GM23338 (cell line): ENCODE measurements around the gene TMEM143. TPM values are rescaled to one million over a fixed set of nuclear protein-coding genes. Genes with fewer than 3 reads are reported as not detected.

Experiments used
- ATAC-seq: fragments of 200-7000 bp; cut with Tn5 transposase; 3 replicates; pipeline ENCODE4 v1.9.1; 2020
- DNase-seq: peaks from one replicate; pipeline ENCODE4 v3.0.0-alpha.2; 2015; ENCODE audit warnings: low spot score
- H2AFZ ChIP-seq: fragments of 200-600 bp; sonication (generic); 2 replicates; pipeline ENCODE4 v1.8.0; 2016; ENCODE audit warnings: antibody characterized with exemption, mild to moderate bottlenecking, moderate library complexity
- H3F3A ChIP-seq: fragments of 200-600 bp; sonication (generic); replicated peaks from 2 replicates; pipeline ENCODE4 v1.8.0; 2017; ENCODE audit warnings: antibody characterized with exemption, mixed run types, low read depth
- H3K27ac ChIP-seq: fragments of 200-600 bp; sonication (generic); 2 replicates; pipeline ENCODE4 v1.6.1; 2016; ENCODE audit warnings: low read depth
- H3K27me3 ChIP-seq: fragments of 200-600 bp; sonication (generic); 2 replicates; pipeline ENCODE4 v1.8.0; 2016; ENCODE audit warnings: mild to moderate bottlenecking, mixed run types, moderate library complexity; ENCODE audit not compliant: insufficient read depth
- H3K36me3 ChIP-seq: fragments of 200-600 bp; sonication (generic); 2 replicates; pipeline ENCODE4 v1.8.0; 2016; ENCODE audit warnings: mild to moderate bottlenecking; ENCODE audit not compliant: insufficient read depth
- H3K4me1 ChIP-seq: fragments of 200-600 bp; sonication (generic); 2 replicates; pipeline ENCODE4 v1.8.0; 2016; ENCODE audit warnings: mild to moderate bottlenecking, moderate library complexity; ENCODE audit not compliant: insufficient read depth
- H3K4me2 ChIP-seq: fragments of 200-600 bp; sonication (generic); 2 replicates; pipeline ENCODE4 v1.7.1; 2017; ENCODE audit warnings: mixed run types
- H3K4me3 ChIP-seq: fragments of 200-600 bp; sonication (generic); 2 replicates; pipeline ENCODE4 v1.6.1; 2016; ENCODE audit warnings: mixed run types
- H3K79me2 ChIP-seq: fragments of 200-600 bp; sonication (generic); replicated peaks from 2 replicates; pipeline ENCODE4 v1.8.0; 2017; ENCODE audit warnings: mild to moderate bottlenecking; ENCODE audit not compliant: insufficient read depth
- H3K9me2 ChIP-seq: fragments of 200-600 bp; sonication (generic); 2 replicates; pipeline ENCODE4 v1.8.0; 2017; ENCODE audit not compliant: insufficient read depth
- H4K20me1 ChIP-seq: fragments of 200-600 bp; sonication (generic); replicated peaks from 2 replicates; pipeline ENCODE4 v1.8.0; 2017; ENCODE audit warnings: mild to moderate bottlenecking; ENCODE audit not compliant: insufficient read depth
- H3K27ac Mint-ChIP-seq: 2 replicates; pipeline ENCODE4 v1.8.0; 2020; ENCODE audit warnings: inconsistent platforms, mild to moderate bottlenecking, moderate library complexity, mixed read lengths
- H3K27me3 Mint-ChIP-seq: 3 replicates; pipeline ENCODE4 v1.8.0; 2022; ENCODE audit warnings: low read depth, mild to moderate bottlenecking, moderate library complexity, mixed read lengths, inconsistent platforms; ENCODE audit not compliant: insufficient read depth, poor library complexity
- H3K36me3 Mint-ChIP-seq: 3 replicates; pipeline ENCODE4 v1.8.0; 2021; ENCODE audit warnings: low read depth, mild to moderate bottlenecking, inconsistent platforms, moderate library complexity, mixed read lengths
- H3K4me1 Mint-ChIP-seq: 3 replicates; pipeline ENCODE4 v1.8.0; 2020; ENCODE audit warnings: mild to moderate bottlenecking, inconsistent platforms, mixed read lengths
- H3K4me3 Mint-ChIP-seq: 3 replicates; pipeline ENCODE4 v1.8.0; 2021; ENCODE audit warnings: moderate library complexity, mild to moderate bottlenecking, inconsistent platforms, mixed read lengths
- H3K9me3 Mint-ChIP-seq: 3 replicates; pipeline ENCODE4 v1.8.0; 2020; ENCODE audit warnings: moderate library complexity, mild to moderate bottlenecking, inconsistent platforms, mixed read lengths
- CREB1 ChIP-seq: fragments of 250-450 bp; sonication (Bioruptor Pico); IDR thresholded peaks from 2 replicates; pipeline ENCODE4 v1.5.0; 2020; ENCODE audit warnings: low read depth, mild to moderate bottlenecking, moderate library complexity
- CTCF ChIP-seq, 2 experiments: fragments of 200-600 bp in 1 of 2; sonication (generic) in 1 of 2; conservative IDR thresholded peaks; 2 replicates each; pipeline versions ENCODE4 v1.5.1 to v1.6.1; 2016 to 2017; ENCODE audit warnings: antibody characterized with exemption in 2 of 2, low read depth in 2 of 2, mild to moderate bottlenecking in 2 of 2, moderate library complexity in 1 of 2
- ETS1 ChIP-seq: IDR thresholded peaks from 2 replicates; pipeline ENCODE4 v1.6.1; 2016; ENCODE audit warnings: antibody characterized with exemption
- EZH2 ChIP-seq: fragments of 200-600 bp; sonication (generic); IDR thresholded peaks from one replicate; pipeline ENCODE4 v1.8.0; 2017; ENCODE audit warnings: antibody characterized with exemption, mild to moderate bottlenecking, low read depth; ENCODE audit not compliant: unreplicated experiment
- JUNB ChIP-seq: IDR thresholded peaks from one replicate; pipeline ENCODE4 v1.6.1; 2016; ENCODE audit warnings: antibody characterized with exemption; ENCODE audit not compliant: unreplicated experiment
- NANOG ChIP-seq: IDR thresholded peaks from 2 replicates; pipeline ENCODE4 v1.6.1; 2016; ENCODE audit warnings: antibody characterized with exemption, borderline replicate concordance
- ZNF114 ChIP-seq: fragments of 250-450 bp; sonication (Bioruptor Pico); IDR thresholded peaks from 2 replicates; pipeline ENCODE4 v1.5.0; 2020; ENCODE audit warnings: mild to moderate bottlenecking, moderate library complexity
- polyA plus RNA-seq: library from polyadenylated mRNA; unstranded; fragments of >200 nt; fragmentation: Nextera tagmentation; extraction: Ambion mirVana; gene quantifications from 2 replicates; pipeline ENCODE4 v1.2.1, GENCODE V29; 2016
- total RNA-seq: library from RNA; depleted of rRNA; stranded (reverse); fragments of >200 nt; shearing (Covaris generic); gene quantifications from 2 replicates; pipeline ENCODE4 v1.2.3, GENCODE V29; 2014

The TMEM143 gene
- total and polyA plus RNA-seq, 2 experiments from 2014 or later, result 12.8 to 15.0 TPM

- Histone ChIP-seq H4K20me1 (no peaks in the 10 kb centered on the region), H2AFZ (no peak overlapping the region), H3K4me2 (peak overlapping the region; percentile 95), H3F3A (peaks cover 15% of the 10 kb centered on the region), H3K36me3 (no peaks in the 10 kb centered on the region), H3K27me3 (peaks cover 62% of the 10 kb centered on the region), H3K79me2 (peaks cover 13% of the 10 kb centered on the region), H3K9me2 (no peaks in the 10 kb centered on the region), H3K4me3 (peak overlapping the region; percentile 74), H3K27ac (no peak overlapping the region), H3K4me1 (peaks cover 49% of the 10 kb centered on the region)
- H3K27me3 Mint-ChIP-seq, result peaks cover 62% of the 10 kb centered on the region
- peak overlapping the region; percentile 73 for H3K4me3 Mint-ChIP-seq
- H3K36me3 Mint-ChIP-seq, result peaks cover 7% of the 10 kb centered on the region; the same call in 1 of the 3 replicates
- no peak for ATAC-seq
- H3K4me1 Mint-ChIP-seq, result peaks cover 52% of the 10 kb centered on the region
- TF ChIP-seq EZH2, result peak; percentile 42
- TF ChIP-seq NANOG, result no peak
- no peak overlapping the region for H3K27ac Mint-ChIP-seq
- peak; percentile 50 for DNase-seq
- H3K9me3 Mint-ChIP-seq, result peaks cover 4% of the 10 kb centered on the region; the same call in 2 of the 3 replicates
These were observed 30.8 kb upstream of the TMEM143 start for GRCh38 chr19:48394331-48395169.

- H3K27ac ChIP-seq, result no peak within 1 kb of the TSS
- H3K4me3 ChIP-seq, result peak within 1 kb of the TSS; percentile 74
- TF ChIP-seq ZNF114 (CRISPR knock-in tag) (no peak), ETS1 (no peak), CREB1 (no peak), EZH2 (no peak), JUNB (no peak), CTCF (conservative IDR thresholded peaks at IDR 0.05; ENCODE audit: low read depth in 2 of 2) (peak; percentile 34 to 48; a peak in 3 of 4 replicates)
- peaks cover 44% of the 10 kb centered on the region for H3K4me1 ChIP-seq
- H3K79me2 ChIP-seq, result peaks cover 17% of the 10 kb centered on the region
- H3K27ac Mint-ChIP-seq, result no peak within 1 kb of the TSS
- H3F3A ChIP-seq, result peaks cover 11% of the 10 kb centered on the region
- H3K9me2 ChIP-seq, result no peaks in the 10 kb centered on the region
- peaks cover 55% of the 10 kb centered on the region for H3K27me3 Mint-ChIP-seq
- H4K20me1 ChIP-seq, result peaks cover 2% of the 10 kb centered on the region; the same call in 1 of the 2 replicates
- no peaks in the 10 kb centered on the region for H3K36me3 ChIP-seq
- ATAC-seq (peak; percentile 7), DNase-seq (peak; percentile 65)
- H3K9me3 Mint-ChIP-seq, result peaks cover under 1% of the 10 kb centered on the region; the same call in 2 of the 3 replicates
- peak within 1 kb of the TSS; percentile 73 for H3K4me3 Mint-ChIP-seq
- H2AFZ ChIP-seq, result peak within 1 kb of the TSS; percentile 86
- peaks cover 62% of the 10 kb centered on the region for H3K27me3 ChIP-seq
- peaks cover 46% of the 10 kb centered on the region for H3K4me1 Mint-ChIP-seq
- peaks cover 13% of the 10 kb centered on the region for H3K36me3 Mint-ChIP-seq
- peak within 1 kb of the TSS; percentile 95 for H3K4me2 ChIP-seq
These were observed 30.0 kb upstream of the TMEM143 start, which contains the start of gene GRIN2D for GRCh38 chr19:48393559-48394330. Gene GRIN2D (plus strand): TSS chr19:48393668. CDS start chr19:48398393, 4,725 bp downstream.
